SK-N-MC (cell line): Measurements from ENCODE around the gene FGF18.

ENCODE experiments used
- EZH2 ChIP-seq: fragments of 200-600 bp; sonication (generic); IDR thresholded peaks from one replicate; pipeline ENCODE4 v1.6.1; 2017; ENCODE audit warnings: antibody characterized with exemption
- FOXP2 ChIP-seq: optimal IDR thresholded peaks from 2 replicates; pipeline ENCODE3; 2011; ENCODE audit warnings: mild to moderate bottlenecking, moderate library complexity; ENCODE audit not compliant: insufficient read depth; ENCODE audit errors: extremely low read length, control extremely low read depth
- POLR2AphosphoS5 ChIP-seq: IDR thresholded peaks from 2 replicates; pipeline ENCODE4 v1.6.1; 2012; ENCODE audit warnings: mild to moderate bottlenecking, low read depth, low read length, borderline replicate concordance

DNA sequence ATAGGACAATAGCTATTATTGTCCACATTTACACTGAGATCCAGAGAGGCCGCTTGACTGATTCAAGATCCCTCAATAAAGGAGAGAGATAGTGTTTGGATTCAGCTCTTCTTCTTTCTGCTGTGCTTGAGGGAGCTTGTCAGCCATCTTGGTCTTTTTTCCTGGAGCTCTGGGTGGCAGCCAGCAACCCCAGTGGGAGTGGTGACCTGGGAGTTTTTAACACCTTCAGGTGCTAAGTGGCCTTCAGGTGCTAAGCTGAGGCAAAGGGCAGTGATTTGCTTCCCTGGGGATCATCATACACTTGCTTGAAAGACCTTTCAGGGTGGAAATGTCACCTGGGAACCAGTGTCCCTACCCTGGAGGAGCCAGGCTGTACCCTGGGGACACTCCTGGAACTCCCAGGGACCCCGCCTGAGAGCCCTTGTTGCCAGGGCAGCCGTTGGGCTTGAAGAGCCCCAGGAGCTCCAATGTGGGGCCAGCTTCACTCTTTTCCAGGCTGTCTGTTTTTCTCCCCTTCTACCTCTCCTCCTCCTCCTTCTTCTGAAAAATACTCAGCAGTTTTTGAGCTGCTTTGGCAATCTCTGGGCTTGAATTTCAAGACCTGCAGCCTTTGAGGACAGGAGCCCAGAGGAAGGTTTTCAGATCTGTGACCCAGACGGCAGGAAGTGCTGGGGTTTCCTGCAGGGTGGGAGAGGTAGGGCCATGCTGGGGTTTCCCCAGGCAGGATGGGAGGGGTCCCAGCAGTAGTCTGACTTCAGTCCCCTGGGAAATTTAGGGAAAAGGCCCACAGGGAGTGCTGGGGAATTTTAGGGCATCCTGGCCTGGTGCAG is 59.7 kb downstream of the FGF18 start:
- no peak for TF ChIP-seq EZH2
- TF ChIP-seq POLR2AphosphoS5 = no peak
- no peak for TF ChIP-seq FOXP2
